H1 (cell line): ENCODE results near the gene PPP1R12A. TPM values are rescaled to one million over a fixed set of nuclear protein-coding genes. Genes with fewer than 3 reads are reported as not detected.

Experiments used
- CTCF ChIA-PET: fragments of 300-600 bp; sonication (Branson Sonifier 250); formaldehyde crosslinking; loops from one replicate; lab custom pipeline; 2021; ENCODE audit not compliant: partially characterized antibody; lab: Charles Lee
- POLR2A ChIA-PET: fragments of 300-600 bp; sonication (Branson Sonifier 250); formaldehyde crosslinking; loops from one replicate; lab custom pipeline; 2021; ENCODE audit warnings: inconsistent platforms; ENCODE audit not compliant: partially characterized antibody; lab: Charles Lee
- DNase-seq, 2 experiments: peaks; one replicate each; pipeline versions ENCODE4 v3.0.0 to v3.0.0-alpha.2; 2010 to 2022; ENCODE audit warnings: low spot score in 2 of 2, low read depth in 1 of 2, mixed read lengths in 1 of 2
- FAIRE-seq: peaks from 2 replicates; lab custom pipeline; 2011; peaks lifted over from hg19 to GRCh38; lab: Jason Lieb, UNC
- H2AFZ ChIP-seq: 2 replicates; pipeline ENCODE4 v1.8.1; 2012; ENCODE audit warnings: low read length, inconsistent platforms
- H2AK5ac ChIP-seq: 2 replicates; pipeline ENCODE4 v1.6.1; 2013; ENCODE audit warnings: low read depth, low read length
- H2BK120ac ChIP-seq: replicated peaks from 2 replicates; pipeline ENCODE3; 2013; ENCODE audit warnings: low read depth, low read length, inconsistent platforms
- H2BK12ac ChIP-seq: 2 replicates; pipeline ENCODE4 v1.6.1; 2013; ENCODE audit warnings: low read depth, low read length
- H2BK15ac ChIP-seq: 2 replicates; pipeline ENCODE4 v1.6.1; 2013; ENCODE audit warnings: low read length
- H2BK20ac ChIP-seq: 2 replicates; pipeline ENCODE4 v1.6.1; 2013; ENCODE audit warnings: low read length
- H2BK5ac ChIP-seq: 2 replicates; pipeline ENCODE4 v1.6.1; 2013; ENCODE audit warnings: low read depth, low read length
- H3K14ac ChIP-seq: 2 replicates; pipeline ENCODE4 v1.6.1; 2013; ENCODE audit warnings: inconsistent platforms; ENCODE audit not compliant: insufficient read length
- H3K18ac ChIP-seq: 2 replicates; pipeline ENCODE4 v1.6.1; 2013; ENCODE audit warnings: low read length; ENCODE audit errors: extremely low read depth
- H3K23ac ChIP-seq: 2 replicates; pipeline ENCODE4 v1.6.1; 2013; ENCODE audit warnings: inconsistent platforms; ENCODE audit not compliant: insufficient read length
- H3K23me2 ChIP-seq: 2 replicates; pipeline ENCODE4 v1.6.1; 2013; ENCODE audit warnings: low read depth, low read length
- H3K27ac ChIP-seq: 2 replicates; pipeline ENCODE4 v1.6.1; 2011; ENCODE audit warnings: low read depth, low read length, inconsistent platforms
- H3K27me3 ChIP-seq, 4 experiments: replicated peaks in 1 of 4; 1 replicate in 1 of 4; 2 replicates in 3 of 4; pipeline versions ENCODE4 v1.6.1 to v1.8.1; 2011 to 2013; ENCODE audit warnings: low read length in 3 of 4, mild to moderate bottlenecking in 3 of 4, inconsistent platforms in 2 of 4, mixed read lengths in 2 of 4, moderate library complexity in 1 of 4; ENCODE audit not compliant: control insufficient read depth in 3 of 4, insufficient read depth in 3 of 4; ENCODE audit errors: extremely low read depth in 1 of 4
- H3K36me3 ChIP-seq, 4 experiments: 2 replicates each; pipeline versions ENCODE4 v1.6.1 to v1.8.1; 2011 to 2013; ENCODE audit warnings: mild to moderate bottlenecking in 4 of 4, low read length in 3 of 4, moderate library complexity in 2 of 4, control low read depth in 1 of 4, inconsistent platforms in 1 of 4; ENCODE audit not compliant: insufficient read depth in 4 of 4, control insufficient read depth in 2 of 4
- H3K4ac ChIP-seq: replicated peaks from 2 replicates; pipeline ENCODE3; 2013; ENCODE audit warnings: low read length, low read depth, mixed read lengths, inconsistent platforms; ENCODE audit not compliant: insufficient read length
- H3K4me1 ChIP-seq, 4 experiments: replicated peaks in 1 of 4; 1 replicate in 1 of 4; 2 replicates in 3 of 4; pipeline versions ENCODE4 v1.6.1 to v1.8.1; 2011 to 2013; ENCODE audit warnings: low read length in 3 of 4, inconsistent platforms in 2 of 4, mixed read lengths in 1 of 4; ENCODE audit not compliant: insufficient read depth in 4 of 4, control insufficient read depth in 3 of 4
- H3K4me2 ChIP-seq, 2 experiments: 2 replicates each; pipeline versions ENCODE4 v1.6.1 to v1.8.1; 2011 to 2013; ENCODE audit warnings: low read depth in 2 of 2, low read length in 2 of 2, control low read depth in 1 of 2, inconsistent platforms in 1 of 2, mild to moderate bottlenecking in 1 of 2; ENCODE audit not compliant: insufficient read depth in 1 of 2
- H3K4me3 ChIP-seq, 4 experiments: fragments of 200-600, 300-600 bp in 1 of 4; sonication (generic), shearing (Covaris generic), sonication (Bioruptor Twin) in 1 of 4; 2 replicates each; pipeline versions ENCODE4 v1.5.1 to v1.8.1; 2011 to 2016; ENCODE audit warnings: low read length in 4 of 4, low read depth in 3 of 4, control low read depth in 2 of 4, inconsistent platforms in 2 of 4, mild to moderate bottlenecking in 2 of 4, mixed read lengths in 1 of 4, moderate library complexity in 1 of 4; ENCODE audit not compliant: insufficient read depth in 2 of 4; ENCODE audit errors: extremely low read depth in 1 of 4
- H3K56ac ChIP-seq: replicated peaks from 2 replicates; pipeline ENCODE3; 2013; ENCODE audit warnings: low read depth, mild to moderate bottlenecking, mixed read lengths, low read length, inconsistent platforms; ENCODE audit not compliant: insufficient read length
- H3K79me1 ChIP-seq: 2 replicates; pipeline ENCODE4 v1.6.1; 2013; ENCODE audit warnings: low read depth, low read length, control low read depth
- H3K79me2 ChIP-seq, 2 experiments: 2 replicates each; pipeline versions ENCODE4 v1.6.1 to v1.8.1; 2012 to 2013; ENCODE audit warnings: low read length in 2 of 2, mild to moderate bottlenecking in 2 of 2, inconsistent platforms in 1 of 2; ENCODE audit not compliant: insufficient read depth in 2 of 2, control insufficient read depth in 1 of 2
- H3K9ac ChIP-seq, 4 experiments: replicated peaks in 1 of 4; 1 replicate in 1 of 4; 2 replicates in 3 of 4; pipeline versions ENCODE4 v1.6.1 to v1.8.1; 2011 to 2013; ENCODE audit warnings: low read depth in 3 of 4, low read length in 3 of 4, control low read depth in 2 of 4, mild to moderate bottlenecking in 2 of 4, moderate library complexity in 2 of 4, inconsistent platforms in 1 of 4; ENCODE audit errors: extremely low read depth in 1 of 4
- H3K9me3 ChIP-seq, 2 experiments: 2 replicates each; pipeline versions ENCODE4 v1.6.1 to v1.8.1; 2012 to 2013; ENCODE audit warnings: mild to moderate bottlenecking in 2 of 2, moderate library complexity in 2 of 2, control low read depth in 1 of 2, inconsistent platforms in 1 of 2, low read depth in 1 of 2, low read length in 1 of 2, mixed read lengths in 1 of 2; ENCODE audit not compliant: insufficient read depth in 2 of 2
- H4K20me1 ChIP-seq, 2 experiments: replicated peaks in 1 of 2; 2 replicates each; pipeline versions ENCODE3 to v1.8.1; 2011 to 2013; ENCODE audit warnings: inconsistent platforms in 2 of 2, low read length in 2 of 2, mild to moderate bottlenecking in 1 of 2; ENCODE audit not compliant: insufficient read depth in 2 of 2, control insufficient read depth in 1 of 2
- H4K5ac ChIP-seq: 2 replicates; pipeline ENCODE4 v1.6.1; 2013; ENCODE audit warnings: low read length, low read depth, mixed read lengths, inconsistent platforms; ENCODE audit not compliant: insufficient read length
- H4K8ac ChIP-seq: 2 replicates; pipeline ENCODE4 v1.8.0; 2013; ENCODE audit warnings: mild to moderate bottlenecking, moderate library complexity, low read length, inconsistent platforms; ENCODE audit not compliant: insufficient read depth; ENCODE audit errors: extremely low read depth
- H4K91ac ChIP-seq: replicated peaks from 2 replicates; pipeline ENCODE3; 2013; ENCODE audit warnings: low read length, mixed read lengths, inconsistent platforms; ENCODE audit not compliant: insufficient read length
- ATF2 ChIP-seq: IDR thresholded peaks from 2 replicates; pipeline ENCODE4 v1.6.1; 2012; ENCODE audit warnings: low read length, inconsistent platforms
- CEBPB ChIP-seq: IDR thresholded peaks from 2 replicates; pipeline ENCODE4 v1.6.1; 2012; ENCODE audit warnings: low read depth, low read length
- CTBP2 ChIP-seq: IDR thresholded peaks from 2 replicates; pipeline ENCODE4 v1.7.0; 2011; ENCODE audit warnings: borderline replicate concordance, mild to moderate bottlenecking, moderate library complexity, mixed read lengths, low read length; ENCODE audit not compliant: insufficient read depth, insufficient read length
- CTCF ChIP-seq, 3 experiments: IDR thresholded peaks; 1 replicate in 2 of 3; 2 replicates in 1 of 3; pipeline versions ENCODE4 v1.5.1 to v1.6.1; 2011; ENCODE audit warnings: low read length in 3 of 3, mild to moderate bottlenecking in 3 of 3, inconsistent platforms in 2 of 3, low read depth in 1 of 3, moderate library complexity in 1 of 3; ENCODE audit not compliant: insufficient read depth in 1 of 3; ENCODE audit errors: control extremely low read depth in 1 of 3
- JUND ChIP-seq: IDR thresholded peaks from 2 replicates; pipeline ENCODE4 v1.6.1; 2011; ENCODE audit warnings: mild to moderate bottlenecking, improper control_type of control experiment, low read length
- KDM1A ChIP-seq: fragments of 200-600, 300-600 bp; sonication (generic); IDR thresholded peaks from 2 replicates; pipeline ENCODE4 v1.7.1; 2016; ENCODE audit warnings: mild to moderate bottlenecking, low read length, borderline replicate concordance
- MAFK ChIP-seq: IDR thresholded peaks from 2 replicates; pipeline ENCODE4 v1.6.1; 2012; ENCODE audit warnings: low read depth, mild to moderate bottlenecking, improper control_type of control experiment, low read length
- POLR2A ChIP-seq, 2 experiments: IDR thresholded peaks; 1 replicate in 1 of 2; 2 replicates in 1 of 2; pipeline ENCODE4 v1.6.1; 2011; ENCODE audit warnings: low read depth in 2 of 2, low read length in 2 of 2, mild to moderate bottlenecking in 2 of 2; ENCODE audit errors: control extremely low read depth in 1 of 2
- RFX5 ChIP-seq: IDR thresholded peaks from 2 replicates; pipeline ENCODE4 v1.6.1; 2011; ENCODE audit warnings: low read depth, low read length, improper control_type of control experiment, borderline replicate concordance
- SP2 ChIP-seq: IDR thresholded peaks from 2 replicates; pipeline ENCODE4 v1.6.1; 2012; ENCODE audit warnings: mild to moderate bottlenecking, low read length, inconsistent platforms
- SP4 ChIP-seq: IDR thresholded peaks from 2 replicates; pipeline ENCODE4 v1.6.1; 2012; ENCODE audit warnings: low read length, inconsistent platforms
- WGBS, 2 experiments: shearing (Covaris generic) in 1 of 2; methylation state at CpG; one replicate each; pipeline versions ENCODE4 v1.1.6 to v1.1.7; 2013 to 2015; ENCODE audit warnings: low lambda C conversion rate in 2 of 2, mixed read lengths in 2 of 2, inconsistent platforms in 1 of 2, low coverage in 1 of 2, missing lambda C conversion rate in 1 of 2; ENCODE audit not compliant: insufficient replicate concordance in 2 of 2, insufficient coverage in 1 of 2, insufficient read length in 1 of 2; ENCODE audit errors: extremely low coverage in 1 of 2, missing lambda C conversion rate in 1 of 2; 5-methylcytosine and 5-hydroxymethylcytosine counted together
- polyA plus RNA-seq, 7 experiments: library from polyadenylated mRNA; depleted of rRNA in 3 of 7; stranded (reverse) in 5 of 7; unstranded in 2 of 7; fragments of >200 nt in 5 of 7; fragments of 200-250 nt in 2 of 7; gene quantifications; 1 replicate in 5 of 7; 2 replicates in 1 of 7; 4 replicates in 1 of 7; pipeline versions ENCODE4 v1.2.1 to v1.2.3, GENCODE V29; 2011 to 2013; ENCODE audit warnings: missing spikeins in 2 of 7, mixed read lengths in 2 of 7
- total RNA-seq: library from RNA; stranded (reverse); fragmentation: NEBNext Ultra II Directional; extraction: Animal tissue kit (Norgen Biotek cat#: 25700); gene quantifications from 2 replicates; pipeline ENCODE4 v1.2.1, GENCODE V29; 2021

Gene PPP1R12A
- total and polyA plus RNA-seq, 2 of the 8 experiments (the other 6 are each of a cell fraction or from before 2014, with no cell fraction given): 14.7 to 81.5 TPM

GRCh38 chr12:79725987-79726386 lies 208.9 kb downstream of the PPP1R12A start:
- no peak overlapping the region for H3K23ac ChIP-seq
- H3K27me3 ChIP-seq: no peaks in the 10 kb centered on the region
- POLR2A ChIA-PET: no interaction called here
- H3K4me3 ChIP-seq: no peak overlapping the region
- no peak overlapping the region for H3K4ac ChIP-seq
- H3K36me3 ChIP-seq: no peaks in the 10 kb centered on the region
- H4K5ac ChIP-seq: no peak overlapping the region
- H3K4me1 ChIP-seq: no peaks in the 10 kb centered on the region
- no peak overlapping the region for H4K91ac ChIP-seq
- no peak overlapping the region for H2AK5ac ChIP-seq
- DNase-seq (no peak), FAIRE-seq (no peak)
- H3K18ac ChIP-seq: no peak overlapping the region
- H3K9me3 ChIP-seq: no peaks in the 10 kb centered on the region
- H3K56ac ChIP-seq: no peak overlapping the region
- no peak overlapping the region for H2BK5ac ChIP-seq
- no peaks in the 10 kb centered on the region for H3K79me1 ChIP-seq
- no peak overlapping the region for H3K9ac ChIP-seq
- no peak overlapping the region for H3K14ac ChIP-seq
- 95% methylated on average over 1 of the region's 1 CpG; no CpG with 5 or more reads in 1 of the 2 experiments for WGBS, 2 experiments
- no peaks in the 10 kb centered on the region for H3K23me2 ChIP-seq
- H2AFZ ChIP-seq: no peak overlapping the region
- H4K8ac ChIP-seq: no peak overlapping the region
- no peak overlapping the region for H3K27ac ChIP-seq
- no peak overlapping the region for H2BK12ac ChIP-seq
- no peak overlapping the region for H2BK20ac ChIP-seq
- no peak overlapping the region for H2BK15ac ChIP-seq
- no peak overlapping the region for H3K4me2 ChIP-seq
- H2BK120ac ChIP-seq: no peak overlapping the region
- CTCF ChIA-PET: interaction anchor here (1.0 to 1.2 kb wide), 2 partner anchors 12 to 178 kb away, joined by 3 read pairs; no protein-coding TSS in a partner anchor
- H3K79me2 ChIP-seq: no peaks in the 10 kb centered on the region
- no peaks in the 10 kb centered on the region for H4K20me1 ChIP-seq
- TF ChIP-seq JUND: no peak
- no peak for TF ChIP-seq RFX5
- no peak for TF ChIP-seq CTCF (IDR thresholded peaks at IDR 0.05; ENCODE audit: control extremely low read depth in 1 of 3, insufficient read depth in 1 of 3, low read depth in 1 of 3, low read length in 3 of 3)
- TF ChIP-seq CTBP2: no peak
- TF ChIP-seq ATF2: no peak
- TF ChIP-seq MAFK: no peak
- TF ChIP-seq POLR2A (IDR thresholded peaks at IDR 0.05; ENCODE audit: control extremely low read depth in 1 of 2, low read depth in 2 of 2, low read length in 2 of 2): no peak
- TF ChIP-seq CEBPB: no peak
- no peak for TF ChIP-seq SP2
- no peak for TF ChIP-seq SP4
- no peak for TF ChIP-seq KDM1A
